Measurements from ENCODE around the gene FBXW11.

DNA sequence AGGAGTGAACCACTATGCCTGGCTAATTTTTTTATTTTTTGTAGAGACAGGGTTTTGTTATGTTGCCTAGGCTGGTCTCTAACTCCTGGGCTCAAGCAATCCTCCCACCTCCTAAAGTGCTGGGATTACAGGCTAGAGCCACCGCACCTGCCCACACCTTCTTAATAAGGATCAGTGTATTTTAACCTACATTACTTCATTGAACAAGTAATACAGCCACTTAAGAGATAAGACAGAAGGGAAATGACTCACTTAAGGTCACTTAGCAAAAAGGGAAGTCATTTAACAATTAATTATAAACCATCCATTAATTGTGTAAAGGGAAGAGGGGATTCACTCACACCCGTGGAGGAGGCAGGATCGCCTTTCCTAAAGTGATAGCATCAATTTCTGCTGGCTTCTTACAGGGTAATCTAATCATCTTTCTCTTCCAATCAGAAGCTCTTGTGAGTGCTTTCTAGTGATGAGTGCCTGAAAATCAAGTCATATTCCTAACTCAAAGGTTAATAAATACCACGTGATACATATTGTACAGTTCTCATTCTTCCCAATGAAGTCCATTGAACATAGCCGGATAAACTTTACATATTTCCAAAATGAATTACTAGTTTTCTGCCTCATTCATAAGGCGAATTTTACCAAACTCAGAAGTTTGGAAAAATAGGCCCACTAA lies 3.5 kb downstream of the FBXW11 start:
- TF ChIP-seq, protein P1, sequence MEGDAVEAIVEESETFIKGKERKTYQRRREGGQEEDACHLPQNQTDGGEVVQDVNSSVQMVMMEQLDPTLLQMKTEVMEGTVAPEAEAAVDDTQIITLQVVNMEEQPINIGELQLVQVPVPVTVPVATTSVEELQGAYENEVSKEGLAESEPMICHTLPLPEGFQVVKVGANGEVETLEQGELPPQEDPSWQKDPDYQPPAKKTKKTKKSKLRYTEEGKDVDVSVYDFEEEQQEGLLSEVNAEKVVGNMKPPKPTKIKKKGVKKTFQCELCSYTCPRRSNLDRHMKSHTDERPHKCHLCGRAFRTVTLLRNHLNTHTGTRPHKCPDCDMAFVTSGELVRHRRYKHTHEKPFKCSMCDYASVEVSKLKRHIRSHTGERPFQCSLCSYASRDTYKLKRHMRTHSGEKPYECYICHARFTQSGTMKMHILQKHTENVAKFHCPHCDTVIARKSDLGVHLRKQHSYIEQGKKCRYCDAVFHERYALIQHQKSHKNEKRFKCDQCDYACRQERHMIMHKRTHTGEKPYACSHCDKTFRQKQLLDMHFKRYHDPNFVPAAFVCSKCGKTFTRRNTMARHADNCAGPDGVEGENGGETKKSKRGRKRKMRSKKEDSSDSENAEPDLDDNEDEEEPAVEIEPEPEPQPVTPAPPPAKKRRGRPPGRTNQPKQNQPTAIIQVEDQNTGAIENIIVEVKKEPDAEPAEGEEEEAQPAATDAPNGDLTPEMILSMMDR (conservative IDR thresholded peaks at IDR 0.05; ENCODE audit: low read depth, low read length), result no peak
- TF ChIP-seq EZH2phosphoT487 (IDR thresholded peaks at IDR 0.05; ENCODE audit: borderline replicate concordance, low read length) (no peak), EZH2 (IDR thresholded peaks at IDR 0.05; ENCODE audit: low read length, unreplicated experiment) (no peak)

Measured in PC-3 (cell line).